Ramos (cell line): Measurements from ENCODE around the gene ABHD3.
"Not testable (repeated sequence)": the region's sequence is repeated elsewhere in the genome, so short reads cannot be mapped to it uniquely, and the experiment has no call there.

ENCODE experiments used
- in situ Hi-C: fragments of 300-500 bp; cut with MboI; formaldehyde crosslinking; loops from one replicate; pipeline ENCODE4 v1.14.3; 2022; ENCODE audit warnings: low sequenced_read_pairs; ENCODE audit not compliant: unreplicated experiment

The ABHD3 gene

GRCh38 chr18:21714474-21714873 is 9.9 kb upstream of the ABHD3 start:
- in situ Hi-C loops, result no loop called here

- in situ Hi-C loops, result not testable (repeated sequence)
Observed at GRCh38 chr18:21707130-21707529, 2.6 kb upstream of the ABHD3 start.

- in situ Hi-C loops, result no loop called here
Observed at GRCh38 chr18:21706386-21706865, 1.9 kb upstream of the ABHD3 start.

GRCh38 chr18:21703241-21703820 is 1.2 kb downstream of the ABHD3 start:
- in situ Hi-C loops, result no loop called here

- in situ Hi-C loops, result no loop called here
Observed at GRCh38 chr18:21702602-21703001, 2.0 kb downstream of the ABHD3 start.

- in situ Hi-C loops, result no loop called here
Observed at GRCh38 chr18:21701621-21702020, 3.0 kb downstream of the ABHD3 start.

- in situ Hi-C loops, result no loop called here
Observed at GRCh38 chr18:21700528-21701075, 4.0 kb downstream of the ABHD3 start.

GRCh38 chr18:21693322-21693721 is 11.3 kb downstream of the ABHD3 start:
- in situ Hi-C loops, result no loop called here

GRCh38 chr18:21689736-21690135 is 14.8 kb downstream of the ABHD3 start:
- in situ Hi-C loops, result loop anchor here (10.0 kb wide), 1 partner anchor 65 kb away; no protein-coding TSS in a partner anchor

GRCh38 chr18:21686282-21687105 is 18.1 kb downstream of the ABHD3 start:
- in situ Hi-C loops, result loop anchor here (10.0 kb wide), 1 partner anchor 62 kb away; no protein-coding TSS in a partner anchor

GRCh38 chr18:21685556-21685981 is 19.0 kb downstream of the ABHD3 start:
- in situ Hi-C loops, result loop anchor here (10.0 kb wide), 1 partner anchor 61 kb away; no protein-coding TSS in a partner anchor

GRCh38 chr18:21684731-21685130 is 19.8 kb downstream of the ABHD3 start:
- in situ Hi-C loops, result loop anchor here (10.0 kb wide), 1 partner anchor 60 kb away; no protein-coding TSS in a partner anchor

- in situ Hi-C loops, result loop anchor here (10.0 kb wide), 1 partner anchor 58 kb away; no protein-coding TSS in a partner anchor
Observed at GRCh38 chr18:21682371-21683051, 22.1 kb downstream of the ABHD3 start.

- in situ Hi-C loops, result loop anchor here (10.0 kb wide), 1 partner anchor 55 kb away; no protein-coding TSS in a partner anchor
Observed at GRCh38 chr18:21680161-21680560, 24.4 kb downstream of the ABHD3 start.

- in situ Hi-C loops, result no loop called here
Observed at GRCh38 chr18:21678859-21679258, 25.7 kb downstream of the ABHD3 start.

GRCh38 chr18:21675354-21675753 is 29.2 kb downstream of the ABHD3 start:
- in situ Hi-C loops, result not testable (repeated sequence)

GRCh38 chr18:21672521-21673267 is 31.9 kb downstream of the ABHD3 start:
- in situ Hi-C loops, result no loop called here

GRCh38 chr18:21669736-21670285 is 34.8 kb downstream of the ABHD3 start:
- in situ Hi-C loops, result no loop called here

GRCh38 chr18:21664069-21664468 is 40.5 kb downstream of the ABHD3 start:
- in situ Hi-C loops, result no loop called here
